NCI-H1417 (cell line): Measurements from ENCODE around the gene OR10X1.

Experiments
- DNase-seq, 3 experiments: peaks; one replicate each; lab custom pipeline; 2025; lab: John Stamatoyannopoulos, UW

Gene OR10X1

GRCh38 chr1:158579733-158580132 lies at the start of gene OR10X1:
TSS of gene OR10X1 (minus strand) at chr1:158579899. CDS start at chr1:158579899, 0 bp downstream.
- no peak for DNase-seq

GRCh38 chr1:158613764-158614163 lies 34.1 kb upstream of the OR10X1 start:
- DNase-seq, result no peak

GRCh38 chr1:158611916-158612315 lies 32.2 kb upstream of the OR10X1 start:
- no peak for DNase-seq

GRCh38 chr1:158607296-158607695 lies 27.6 kb upstream of the OR10X1 start:
- DNase-seq, result no peak

GRCh38 chr1:158604968-158605367 lies 25.3 kb upstream of the OR10X1 start, which contains the start of gene OR10Z1:
TSS of gene OR10Z1 (plus strand) at chr1:158605268. CDS start at chr1:158606439, 1,171 bp downstream.
- no peak for DNase-seq

- no peak for DNase-seq
These were observed 21.0 kb upstream of the OR10X1 start for GRCh38 chr1:158600735-158601134.

- DNase-seq, result no peak
These were observed 7.2 kb upstream of the OR10X1 start for GRCh38 chr1:158586942-158587341.

- DNase-seq, result no peak
These were observed 4.3 kb upstream of the OR10X1 start for GRCh38 chr1:158583962-158584361.

- no peak for DNase-seq
These were observed 2.1 kb downstream of the OR10X1 start for GRCh38 chr1:158577561-158577960.

GRCh38 chr1:158572226-158572625 lies 7.5 kb downstream of the OR10X1 start:
- DNase-seq, result no peak

GRCh38 chr1:158570480-158570879 lies 9.2 kb downstream of the OR10X1 start, which contains the start of gene OR6P1:
TSS of gene OR6P1 (minus strand) at chr1:158570580. CDS start at chr1:158563604, 6,976 bp downstream.
- DNase-seq, result no peak

- no peak for DNase-seq
These were observed 15.1 kb downstream of the OR10X1 start for GRCh38 chr1:158564608-158565007.

- no peak for DNase-seq
These were observed 15.8 kb downstream of the OR10X1 start for GRCh38 chr1:158563853-158564252.

- DNase-seq, result no peak
These were observed 20.0 kb downstream of the OR10X1 start for GRCh38 chr1:158559696-158560095.

- no peak for DNase-seq
These were observed 25.3 kb downstream of the OR10X1 start, which contains the start of gene OR6Y1 for GRCh38 chr1:158554352-158554751. TSS of gene OR6Y1 (minus strand) at chr1:158554405. CDS start at chr1:158548105, 6,300 bp downstream.

- no peak for DNase-seq
These were observed 27.4 kb downstream of the OR10X1 start for GRCh38 chr1:158552296-158552695.

GRCh38 chr1:158547533-158547932 lies 32.2 kb downstream of the OR10X1 start:
- no peak for DNase-seq

- DNase-seq, result no peak
These were observed 42.1 kb downstream of the OR10X1 start for GRCh38 chr1:158537609-158538008.

GRCh38 chr1:158534496-158534895 lies 45.2 kb downstream of the OR10X1 start:
- DNase-seq, result no peak
